Measurements from ENCODE around the gene TSHR. TPM values are rescaled to one million over a fixed set of nuclear protein-coding genes. Genes with fewer than 3 reads are reported as not detected.

TSHR gene
- total RNA-seq, 1 experiment from 2014 or later, result not detected

GRCh38 chr14:80919622-80920021, 35.8 kb upstream of the TSHR start:
- Mint-ChIP-seq H3K4me3 (ENCODE audit: unreplicated experiment) (no peak overlapping the region), H3K27me3 (ENCODE audit: insufficient read depth, unreplicated experiment) (no peaks in the 10 kb centered on the region), H3K36me3 (ENCODE audit: insufficient read depth, unreplicated experiment) (peaks cover under 1% of the 10 kb centered on the region), H3K27ac (ENCODE audit: low read depth, unreplicated experiment) (no peak overlapping the region), H3K4me1 (ENCODE audit: insufficient read depth, unreplicated experiment) (peaks cover 1% of the 10 kb centered on the region), H3K9me3 (ENCODE audit: unreplicated experiment) (no peaks in the 10 kb centered on the region)
- intact Hi-C loops (cut with micrococcal nuclease), result no loop called here
- POLR2A ChIA-PET, result no interaction called here
- no TSS peak for BruUV-seq (replicated peaks)
- CTCF ChIA-PET, result no interaction called here
- no peak for TF ChIP-seq CTCF (IDR thresholded peaks at IDR 0.05; ENCODE audit: unreplicated experiment)
- no peak for DNase-seq (ENCODE audit: unreplicated experiment)

- Mint-ChIP-seq H3K27me3 (ENCODE audit: insufficient read depth, unreplicated experiment) (no peaks in the 10 kb centered on the region), H3K36me3 (ENCODE audit: insufficient read depth, unreplicated experiment) (no peaks in the 10 kb centered on the region), H3K27ac (ENCODE audit: low read depth, unreplicated experiment) (no peak overlapping the region), H3K9me3 (ENCODE audit: unreplicated experiment) (no peaks in the 10 kb centered on the region), H3K4me1 (ENCODE audit: insufficient read depth, unreplicated experiment) (peaks cover 4% of the 10 kb centered on the region), H3K4me3 (ENCODE audit: unreplicated experiment) (no peak overlapping the region)
- TF ChIP-seq CTCF (IDR thresholded peaks at IDR 0.05; ENCODE audit: unreplicated experiment), result no peak
- CTCF ChIA-PET, result interaction anchor here (0.6 to 1.2 kb wide), 3 partner anchors 13 to 260 kb away, joined by 3 to 4 read pairs (median 3); no protein-coding TSS in a partner anchor
- intact Hi-C loops (cut with micrococcal nuclease), result no loop called here
- POLR2A ChIA-PET, result no interaction called here
- DNase-seq (ENCODE audit: unreplicated experiment), result no peak
- no TSS peak for BruUV-seq (replicated peaks)
Measured at GRCh38 chr14:80923368-80923767, 32.1 kb upstream of the TSHR start.

- Mint-ChIP-seq H3K4me1 (ENCODE audit: insufficient read depth, unreplicated experiment) (peaks cover 4% of the 10 kb centered on the region), H3K36me3 (ENCODE audit: insufficient read depth, unreplicated experiment) (no peaks in the 10 kb centered on the region), H3K9me3 (ENCODE audit: unreplicated experiment) (no peaks in the 10 kb centered on the region), H3K27ac (ENCODE audit: low read depth, unreplicated experiment) (no peak overlapping the region), H3K27me3 (ENCODE audit: insufficient read depth, unreplicated experiment) (no peaks in the 10 kb centered on the region), H3K4me3 (ENCODE audit: unreplicated experiment) (no peak overlapping the region)
- BruUV-seq (replicated peaks), result no TSS peak
- TF ChIP-seq CTCF (IDR thresholded peaks at IDR 0.05; ENCODE audit: unreplicated experiment), result no peak
- DNase-seq (ENCODE audit: unreplicated experiment), result no peak
- CTCF ChIA-PET, result interaction anchor here (0.6 kb wide), 1 partner anchor 31 kb away, joined by 6 read pairs; the partner anchor contains the start of gene TSHR
- POLR2A ChIA-PET, result interaction anchor here (0.9 kb wide), 1 partner anchor 17 kb away, joined by 3 read pairs; no protein-coding TSS in a partner anchor
- intact Hi-C loops (cut with micrococcal nuclease), result no loop called here
Measured at GRCh38 chr14:80924365-80925103, 30.9 kb upstream of the TSHR start.

GRCh38 chr14:80926397-80927082, 28.9 kb upstream of the TSHR start:
- no peaks in the 10 kb centered on the region for H3K36me3 Mint-ChIP-seq (ENCODE audit: insufficient read depth, unreplicated experiment)
- H3K4me1 Mint-ChIP-seq (ENCODE audit: insufficient read depth, unreplicated experiment), result peaks cover 15% of the 10 kb centered on the region
- no peak overlapping the region for H3K27ac Mint-ChIP-seq (ENCODE audit: low read depth, unreplicated experiment)
- no peak for TF ChIP-seq CTCF (IDR thresholded peaks at IDR 0.05; ENCODE audit: unreplicated experiment)
- H3K4me3 Mint-ChIP-seq (ENCODE audit: unreplicated experiment), result no peak overlapping the region
- ChIA-PET POLR2A (no interaction called here), CTCF (interaction anchor here (0.6 to 0.7 kb wide), 2 partner anchors 54 to 70 kb away, joined by 3 read pairs; no protein-coding TSS in a partner anchor)
- no peak for DNase-seq (ENCODE audit: unreplicated experiment)
- intact Hi-C loops (cut with micrococcal nuclease), result no loop called here
- H3K27me3 Mint-ChIP-seq (ENCODE audit: insufficient read depth, unreplicated experiment), result no peaks in the 10 kb centered on the region
- no peaks in the 10 kb centered on the region for H3K9me3 Mint-ChIP-seq (ENCODE audit: unreplicated experiment)
- BruUV-seq (replicated peaks), result no TSS peak

Measured in MCF 10A (cell line).